Right forelimb (tissue), 1 donor: ENCODE measurements around the gene MALT1.
"Not testable (repeated sequence)": the region's sequence is repeated elsewhere in the genome, so short reads cannot be mapped to it uniquely, and the experiment has no call there.

Experiments
- DNase-seq: peaks from one replicate; pipeline ENCODE4 v3.0.0-alpha.2; 2018

MALT1 gene

GRCh38 chr18:58748899-58749595 is 77.8 kb downstream of the MALT1 start:
- no peak for DNase-seq

- no peak for DNase-seq
Observed at GRCh38 chr18:58753976-58754375, 82.7 kb downstream of the MALT1 start.

- no peak for DNase-seq
Observed at GRCh38 chr18:58754544-58755068, 83.3 kb downstream of the MALT1 start.

GRCh38 chr18:58755304-58756010 is 84.2 kb downstream of the MALT1 start:
- no peak for DNase-seq

GRCh38 chr18:58756148-58756547 is 84.9 kb downstream of the MALT1 start:
- no peak for DNase-seq

- DNase-seq: no peak
Observed at GRCh38 chr18:58756596-58757240, 85.5 kb downstream of the MALT1 start.

- not testable (repeated sequence) for DNase-seq
Observed at GRCh38 chr18:58757351-58757750, 86.1 kb downstream of the MALT1 start.

GRCh38 chr18:58758046-58758445 is 86.8 kb downstream of the MALT1 start:
- no peak for DNase-seq

GRCh38 chr18:58758606-58759005 is 87.3 kb downstream of the MALT1 start:
- DNase-seq: no peak

- DNase-seq: no peak
Observed at GRCh38 chr18:58761241-58761969, 90.1 kb downstream of the MALT1 start.

GRCh38 chr18:58761970-58762780 is 90.9 kb downstream of the MALT1 start:
- no peak for DNase-seq

GRCh38 chr18:58762781-58763171 is 91.5 kb downstream of the MALT1 start:
- DNase-seq: no peak

- DNase-seq: no peak
Observed at GRCh38 chr18:58766164-58766563, 94.9 kb downstream of the MALT1 start.

- no peak for DNase-seq
Observed at GRCh38 chr18:58766946-58767345, 95.7 kb downstream of the MALT1 start.

GRCh38 chr18:58768293-58768974 is 97.2 kb downstream of the MALT1 start:
- DNase-seq: peak; percentile 82

- DNase-seq: no peak
Observed at GRCh38 chr18:58769321-58769720, 98.1 kb downstream of the MALT1 start.

GRCh38 chr18:58770601-58771000 is 99.3 kb downstream of the MALT1 start:
- no peak for DNase-seq

- DNase-seq: no peak
Observed at GRCh38 chr18:58772161-58772560, 100.9 kb downstream of the MALT1 start.

GRCh38 chr18:58776084-58776483 is 104.8 kb downstream of the MALT1 start:
- DNase-seq: no peak

GRCh38 chr18:58776541-58776940 is 105.3 kb downstream of the MALT1 start:
- not testable (repeated sequence) for DNase-seq

- no peak for DNase-seq
Observed at GRCh38 chr18:58777471-58777870, 106.2 kb downstream of the MALT1 start.

- no peak for DNase-seq
Observed at GRCh38 chr18:58779529-58779928, 108.3 kb downstream of the MALT1 start.
